ENCODE measurements around the gene CFAP45.

CFAP45 gene

GRCh38 chr1:159937054-159937750, 37.2 kb upstream of the CFAP45 start:
- Histone ChIP-seq H3K27me3 (replicated peaks; ENCODE audit: control insufficient read depth, insufficient read depth, low read length) (no peaks in the 10 kb centered on the region; the same call in 1 of the 2 replicates), H3K4me3 (replicated peaks; ENCODE audit: low read depth, low read length) (no peak overlapping the region), H3K36me3 (ENCODE audit: control insufficient read depth, insufficient read depth, low read length) (no peaks in the 10 kb centered on the region)
- no peak for TF ChIP-seq CTCF (IDR thresholded peaks at IDR 0.05; ENCODE audit: insufficient read depth, low read length, poor library complexity, severe bottlenecking)
- DNase-seq (ENCODE audit: extremely low read depth, insufficient read length), result no peak

GRCh38 chr1:159936273-159936904, 36.4 kb upstream of the CFAP45 start:
- peak; percentile 65 for DNase-seq (ENCODE audit: extremely low read depth, insufficient read length)
- TF ChIP-seq CTCF (IDR thresholded peaks at IDR 0.05; ENCODE audit: insufficient read depth, low read length, poor library complexity, severe bottlenecking), result peak; percentile 98
- no peaks in the 10 kb centered on the region for H3K36me3 ChIP-seq (ENCODE audit: control insufficient read depth, insufficient read depth, low read length)
- H3K4me3 ChIP-seq (replicated peaks; ENCODE audit: low read depth, low read length), result no peak overlapping the region
- H3K27me3 ChIP-seq (replicated peaks; ENCODE audit: control insufficient read depth, insufficient read depth, low read length), result no peaks in the 10 kb centered on the region; the same call in 1 of the 2 replicates

- no peak for DNase-seq (ENCODE audit: extremely low read depth, insufficient read length)
- Histone ChIP-seq H3K36me3 (ENCODE audit: control insufficient read depth, insufficient read depth, low read length) (no peaks in the 10 kb centered on the region), H3K27me3 (replicated peaks; ENCODE audit: control insufficient read depth, insufficient read depth, low read length) (no peaks in the 10 kb centered on the region; the same call in 1 of the 2 replicates), H3K4me3 (replicated peaks; ENCODE audit: low read depth, low read length) (no peak overlapping the region)
- TF ChIP-seq CTCF (IDR thresholded peaks at IDR 0.05; ENCODE audit: insufficient read depth, low read length, poor library complexity, severe bottlenecking), result no peak
Observed at GRCh38 chr1:159935719-159936272, 35.8 kb upstream of the CFAP45 start.

- DNase-seq (ENCODE audit: extremely low read depth, insufficient read length), result no peak
- no peak for TF ChIP-seq CTCF (IDR thresholded peaks at IDR 0.05; ENCODE audit: insufficient read depth, low read length, poor library complexity, severe bottlenecking)
- H3K4me3 ChIP-seq (replicated peaks; ENCODE audit: low read depth, low read length), result no peak overlapping the region
Observed at GRCh38 chr1:159935305-159935704, 35.3 kb upstream of the CFAP45 start.

GRCh38 chr1:159934136-159935039, 34.4 kb upstream of the CFAP45 start:
- no peaks in the 10 kb centered on the region for H3K36me3 ChIP-seq (ENCODE audit: control insufficient read depth, insufficient read depth, low read length)
- DNase-seq (ENCODE audit: extremely low read depth, insufficient read length), result no peak
- H3K4me3 ChIP-seq (replicated peaks; ENCODE audit: low read depth, low read length), result no peak overlapping the region
- no peaks in the 10 kb centered on the region for H3K27me3 ChIP-seq (replicated peaks; ENCODE audit: control insufficient read depth, insufficient read depth, low read length)
- TF ChIP-seq CTCF (IDR thresholded peaks at IDR 0.05; ENCODE audit: insufficient read depth, low read length, poor library complexity, severe bottlenecking), result no peak

More at GRCh38 chr1:159935305-159935704, 35.3 kb upstream of the CFAP45 start:
- no peaks in the 10 kb centered on the region for H3K27me3 ChIP-seq (replicated peaks; ENCODE audit: control insufficient read depth, insufficient read depth, low read length)
- no peaks in the 10 kb centered on the region for H3K36me3 ChIP-seq (ENCODE audit: control insufficient read depth, insufficient read depth, low read length)

Measured in GM06990 (cell line).